ENCODE data around the gene ASNS.

DNA sequence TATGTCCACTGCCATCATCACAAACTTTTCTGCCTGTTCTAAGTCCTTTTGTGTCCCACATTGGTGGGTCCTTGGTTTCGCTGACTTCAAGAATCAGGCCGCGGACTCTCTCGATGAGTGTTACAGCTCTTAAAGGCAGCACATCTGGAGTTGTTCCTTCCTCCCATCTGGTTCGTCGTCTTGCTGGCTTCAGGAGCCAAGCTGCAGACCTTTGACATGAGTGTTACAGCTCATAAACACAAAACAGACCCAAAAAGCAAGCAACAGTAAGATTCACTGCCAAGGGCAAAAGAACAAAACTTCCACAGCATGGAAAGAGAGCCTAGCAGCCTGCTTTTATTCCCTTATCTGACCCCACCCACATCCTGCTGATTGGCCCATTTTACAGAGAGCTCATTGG, 30.2 kb downstream of the ASNS start:
- TF ChIP-seq GATA2 (IDR thresholded peaks at IDR 0.05; ENCODE audit: low read depth, low read length) (no peak), GATA3 (IDR thresholded peaks at IDR 0.05; ENCODE audit: low read depth, low read length) (no peak)
